Measurements from ENCODE around the gene BABAM2. TPM values are rescaled to one million over a fixed set of nuclear protein-coding genes. Genes with fewer than 3 reads are reported as not detected.

Gene BABAM2
- total and polyA plus RNA-seq, 2 experiments from 2014 or later = 28.8 to 43.6 TPM

DNA sequence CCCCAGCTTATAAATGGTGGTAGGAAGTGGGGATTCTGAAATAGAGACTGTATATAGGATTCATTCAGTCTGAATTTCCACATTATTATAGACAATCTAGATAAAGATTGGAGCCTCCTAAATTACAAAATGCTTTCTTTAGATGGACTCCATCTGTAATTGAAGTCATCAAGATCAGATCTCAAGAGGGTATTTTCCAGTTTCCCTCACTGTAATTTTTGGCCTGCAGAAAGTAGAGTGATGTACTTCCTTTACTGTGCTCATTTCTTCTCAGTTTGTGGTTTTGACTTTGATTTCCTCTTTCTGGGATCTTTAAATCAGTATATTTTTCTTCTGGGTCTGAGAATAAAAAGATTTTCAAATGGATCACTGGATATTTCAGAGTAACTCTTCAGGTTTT is 7.2 kb downstream of the BABAM2 start:
- Histone ChIP-seq H3K27ac (no peak overlapping the region), H3K79me2 (peaks cover 13% of the 10 kb centered on the region), H3K4me3 (no peak overlapping the region), H4K20me1 (ENCODE audit: insufficient read depth, poor library complexity, severe bottlenecking) (no peaks in the 10 kb centered on the region), H3K36me3 (replicated peaks; ENCODE audit: insufficient read depth, low read depth) (no peaks in the 10 kb centered on the region), H3K4me2 (no peak overlapping the region), H2AFZ (no peak overlapping the region), H3K4me1 (ENCODE audit: insufficient read depth) (no peaks in the 10 kb centered on the region), H3K9me3 (ENCODE audit: low read depth) (no peaks in the 10 kb centered on the region), H3K27me3 (no peaks in the 10 kb centered on the region), H3K9me2 (replicated peaks; ENCODE audit: insufficient read depth) (no peaks in the 10 kb centered on the region)
- DNase-seq (ENCODE audit: low spot score) = no peak
- TF ChIP-seq, protein P1, sequence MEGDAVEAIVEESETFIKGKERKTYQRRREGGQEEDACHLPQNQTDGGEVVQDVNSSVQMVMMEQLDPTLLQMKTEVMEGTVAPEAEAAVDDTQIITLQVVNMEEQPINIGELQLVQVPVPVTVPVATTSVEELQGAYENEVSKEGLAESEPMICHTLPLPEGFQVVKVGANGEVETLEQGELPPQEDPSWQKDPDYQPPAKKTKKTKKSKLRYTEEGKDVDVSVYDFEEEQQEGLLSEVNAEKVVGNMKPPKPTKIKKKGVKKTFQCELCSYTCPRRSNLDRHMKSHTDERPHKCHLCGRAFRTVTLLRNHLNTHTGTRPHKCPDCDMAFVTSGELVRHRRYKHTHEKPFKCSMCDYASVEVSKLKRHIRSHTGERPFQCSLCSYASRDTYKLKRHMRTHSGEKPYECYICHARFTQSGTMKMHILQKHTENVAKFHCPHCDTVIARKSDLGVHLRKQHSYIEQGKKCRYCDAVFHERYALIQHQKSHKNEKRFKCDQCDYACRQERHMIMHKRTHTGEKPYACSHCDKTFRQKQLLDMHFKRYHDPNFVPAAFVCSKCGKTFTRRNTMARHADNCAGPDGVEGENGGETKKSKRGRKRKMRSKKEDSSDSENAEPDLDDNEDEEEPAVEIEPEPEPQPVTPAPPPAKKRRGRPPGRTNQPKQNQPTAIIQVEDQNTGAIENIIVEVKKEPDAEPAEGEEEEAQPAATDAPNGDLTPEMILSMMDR (IDR thresholded peaks at IDR 0.05; ENCODE audit: poor library complexity) = no peak
- no peak for TF ChIP-seq EZH2 (IDR thresholded peaks at IDR 0.05; ENCODE audit: borderline replicate concordance)

DNA sequence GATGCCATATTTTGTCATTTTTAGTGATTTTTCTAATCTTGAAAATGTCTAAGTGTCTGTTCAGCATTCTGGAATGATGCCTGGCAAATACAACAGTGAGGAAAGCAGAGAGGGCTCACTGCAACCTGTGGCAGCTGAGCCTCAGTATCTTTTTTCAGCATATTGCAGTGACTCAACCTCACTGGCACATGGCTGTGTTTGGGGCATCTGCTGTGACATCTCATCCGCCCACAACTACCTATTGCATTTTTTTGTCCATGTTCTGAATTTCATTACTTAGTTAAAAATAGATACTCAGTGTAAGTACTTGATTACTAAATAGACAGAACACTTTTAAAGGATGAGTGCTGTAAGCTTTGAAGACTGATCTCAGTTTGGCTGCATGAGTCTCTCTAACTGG is 10.7 kb downstream of the BABAM2 start:
- DNase-seq (ENCODE audit: low spot score) = no peak
- Histone ChIP-seq H2AFZ (no peak overlapping the region), H3K9me2 (replicated peaks; ENCODE audit: insufficient read depth) (no peaks in the 10 kb centered on the region), H4K20me1 (ENCODE audit: insufficient read depth, poor library complexity, severe bottlenecking) (no peaks in the 10 kb centered on the region), H3K27ac (no peak overlapping the region), H3K36me3 (replicated peaks; ENCODE audit: insufficient read depth, low read depth) (no peaks in the 10 kb centered on the region), H3K79me2 (peaks cover 5% of the 10 kb centered on the region), H3K27me3 (no peaks in the 10 kb centered on the region), H3K4me1 (ENCODE audit: insufficient read depth) (no peaks in the 10 kb centered on the region), H3K4me3 (no peak overlapping the region), H3K4me2 (no peak overlapping the region), H3K9me3 (ENCODE audit: low read depth) (no peaks in the 10 kb centered on the region)
- WGBS (ENCODE audit: low lambda C conversion rate, missing lambda C conversion rate) = 96% methylated on average over 1 of the region's 1 CpG
- no peak for TF ChIP-seq EZH2 (IDR thresholded peaks at IDR 0.05; ENCODE audit: borderline replicate concordance)
- TF ChIP-seq EZH2phosphoT487 (IDR thresholded peaks at IDR 0.05; ENCODE audit: low read depth, severe bottlenecking, unreplicated experiment) = no peak
- TF ChIP-seq, protein P1 (IDR thresholded peaks at IDR 0.05; ENCODE audit: poor library complexity) = no peak

DNA sequence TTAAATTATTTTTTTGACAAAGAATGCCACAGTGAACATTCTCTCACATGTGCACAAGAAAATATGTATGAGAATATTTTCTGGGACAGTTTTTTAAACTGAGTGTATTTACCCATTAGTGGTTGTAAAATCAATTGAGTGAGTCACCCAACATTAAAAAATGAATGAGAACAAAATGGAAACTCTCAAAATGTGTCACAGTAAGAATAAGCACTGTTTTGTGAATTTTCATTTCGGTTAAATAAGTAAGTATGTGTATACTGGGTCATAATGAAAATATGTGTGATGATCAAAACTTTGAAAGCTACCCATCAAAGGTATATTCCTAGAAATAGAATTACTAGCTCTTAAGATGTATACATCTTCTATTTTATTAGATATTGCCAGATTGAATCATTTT is 11.6 kb downstream of the BABAM2 start:
- no peaks in the 10 kb centered on the region for H4K20me1 ChIP-seq (ENCODE audit: insufficient read depth, poor library complexity, severe bottlenecking)
- H3K9me2 ChIP-seq (replicated peaks; ENCODE audit: insufficient read depth) = no peaks in the 10 kb centered on the region
- H3K4me3 ChIP-seq = no peak overlapping the region
- no peak for DNase-seq (ENCODE audit: low spot score)
- no peak overlapping the region for H2AFZ ChIP-seq
- TF ChIP-seq EZH2phosphoT487 (IDR thresholded peaks at IDR 0.05; ENCODE audit: low read depth, severe bottlenecking, unreplicated experiment) = no peak
- TF ChIP-seq, protein P1 (IDR thresholded peaks at IDR 0.05; ENCODE audit: poor library complexity) = no peak
- TF ChIP-seq EZH2 (IDR thresholded peaks at IDR 0.05; ENCODE audit: borderline replicate concordance) = no peak
- no peak overlapping the region for H3K27ac ChIP-seq
- H3K4me2 ChIP-seq = no peak overlapping the region
- H3K27me3 ChIP-seq = no peaks in the 10 kb centered on the region
- peaks cover 5% of the 10 kb centered on the region for H3K79me2 ChIP-seq
- H3K36me3 ChIP-seq (replicated peaks; ENCODE audit: insufficient read depth, low read depth) = no peaks in the 10 kb centered on the region
- H3K4me1 ChIP-seq (ENCODE audit: insufficient read depth) = no peaks in the 10 kb centered on the region
- H3K9me3 ChIP-seq (ENCODE audit: low read depth) = no peaks in the 10 kb centered on the region
- 93% methylated on average over 1 of the region's 1 CpG for WGBS (ENCODE audit: low lambda C conversion rate, missing lambda C conversion rate)

DNA sequence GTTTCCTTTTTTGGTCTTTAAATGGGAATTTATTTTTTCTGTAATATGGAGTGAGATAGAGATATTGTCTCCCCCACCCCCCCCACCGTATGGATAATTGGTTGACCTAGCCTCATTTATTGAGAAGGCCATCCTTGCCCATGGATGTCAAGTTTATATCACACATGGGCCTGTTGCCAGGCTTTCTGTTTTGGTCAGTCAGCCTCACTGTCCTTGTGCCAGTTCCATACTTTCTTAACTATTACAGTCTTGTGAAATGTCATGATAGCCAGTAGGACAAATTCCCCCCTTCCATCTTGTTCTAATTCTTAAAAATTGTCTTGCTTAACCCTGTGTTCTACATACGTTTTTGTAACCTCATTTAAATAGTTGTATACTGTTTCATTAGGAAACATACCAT is 12.5 kb downstream of the BABAM2 start:
- TF ChIP-seq EZH2 (IDR thresholded peaks at IDR 0.05; ENCODE audit: borderline replicate concordance) (no peak), EZH2phosphoT487 (IDR thresholded peaks at IDR 0.05; ENCODE audit: low read depth, severe bottlenecking, unreplicated experiment) (no peak)
- TF ChIP-seq, protein P1 (IDR thresholded peaks at IDR 0.05; ENCODE audit: poor library complexity) = no peak

More for the DNA sequence above, 12.5 kb downstream of the BABAM2 start:
- no peak overlapping the region for H3K4me2 ChIP-seq
- DNase-seq (ENCODE audit: low spot score) = no peak
- no peak overlapping the region for H2AFZ ChIP-seq
- H3K79me2 ChIP-seq = peaks cover 5% of the 10 kb centered on the region
- no peak overlapping the region for H3K27ac ChIP-seq
- no peaks in the 10 kb centered on the region for H3K4me1 ChIP-seq (ENCODE audit: insufficient read depth)
- no peaks in the 10 kb centered on the region for H3K36me3 ChIP-seq (replicated peaks; ENCODE audit: insufficient read depth, low read depth)
- no peak overlapping the region for H3K4me3 ChIP-seq
- H3K9me3 ChIP-seq (ENCODE audit: low read depth) = no peaks in the 10 kb centered on the region
- no peaks in the 10 kb centered on the region for H3K9me2 ChIP-seq (replicated peaks; ENCODE audit: insufficient read depth)
- H4K20me1 ChIP-seq (ENCODE audit: insufficient read depth, poor library complexity, severe bottlenecking) = no peaks in the 10 kb centered on the region
- H3K27me3 ChIP-seq = no peaks in the 10 kb centered on the region
- WGBS (ENCODE audit: low lambda C conversion rate, missing lambda C conversion rate) = 72% methylated on average over 2 of the region's 2 CpGs

All from hepatocyte (in vitro differentiated cells).